Measurements from ENCODE around the gene ARHGAP28.

Gene ARHGAP28

GRCh38 chr18:6741786-6742185 is 12.3 kb downstream of the ARHGAP28 start:
- H3K27me3 ChIP-seq (replicated peaks), result no peaks in the 10 kb centered on the region
- no peaks in the 10 kb centered on the region for H3K36me3 ChIP-seq (replicated peaks)
- TF ChIP-seq, protein P1, sequence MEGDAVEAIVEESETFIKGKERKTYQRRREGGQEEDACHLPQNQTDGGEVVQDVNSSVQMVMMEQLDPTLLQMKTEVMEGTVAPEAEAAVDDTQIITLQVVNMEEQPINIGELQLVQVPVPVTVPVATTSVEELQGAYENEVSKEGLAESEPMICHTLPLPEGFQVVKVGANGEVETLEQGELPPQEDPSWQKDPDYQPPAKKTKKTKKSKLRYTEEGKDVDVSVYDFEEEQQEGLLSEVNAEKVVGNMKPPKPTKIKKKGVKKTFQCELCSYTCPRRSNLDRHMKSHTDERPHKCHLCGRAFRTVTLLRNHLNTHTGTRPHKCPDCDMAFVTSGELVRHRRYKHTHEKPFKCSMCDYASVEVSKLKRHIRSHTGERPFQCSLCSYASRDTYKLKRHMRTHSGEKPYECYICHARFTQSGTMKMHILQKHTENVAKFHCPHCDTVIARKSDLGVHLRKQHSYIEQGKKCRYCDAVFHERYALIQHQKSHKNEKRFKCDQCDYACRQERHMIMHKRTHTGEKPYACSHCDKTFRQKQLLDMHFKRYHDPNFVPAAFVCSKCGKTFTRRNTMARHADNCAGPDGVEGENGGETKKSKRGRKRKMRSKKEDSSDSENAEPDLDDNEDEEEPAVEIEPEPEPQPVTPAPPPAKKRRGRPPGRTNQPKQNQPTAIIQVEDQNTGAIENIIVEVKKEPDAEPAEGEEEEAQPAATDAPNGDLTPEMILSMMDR (IDR thresholded peaks at IDR 0.05; ENCODE audit: low read depth, low read length, missing control alignments), result no peak
- no peak for DNase-seq
- H3K4me3 ChIP-seq (ENCODE audit: low read depth, low read length), result no peak overlapping the region
- peak overlapping the region; percentile 91 for H3K27ac ChIP-seq
- in situ Hi-C loops (cut with HindIII; ENCODE audit: low pct_ligation_motif_present, low sequenced_read_pairs), result loop anchor here (25.0 kb wide), 1 partner anchor 104 kb away; no protein-coding TSS in a partner anchor

DNA sequence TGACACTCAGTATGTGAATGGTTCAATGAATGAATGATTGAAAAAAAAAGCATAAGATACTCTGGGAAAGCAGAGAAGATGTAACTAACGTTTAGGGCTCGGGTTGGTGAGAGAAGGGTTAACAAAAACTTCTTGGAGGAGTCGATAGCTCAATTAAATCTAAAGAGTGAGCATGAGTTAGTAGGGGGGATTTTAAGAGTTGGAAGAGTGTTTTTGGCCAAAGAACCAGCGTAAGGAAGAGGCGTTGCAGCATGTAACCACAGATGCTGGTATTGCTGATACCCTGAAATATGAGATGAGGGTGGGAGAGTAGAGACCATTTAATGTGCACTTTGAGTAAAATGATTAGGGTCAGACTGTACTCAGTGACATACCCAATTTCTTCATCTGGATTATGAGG is 14.5 kb downstream of the ARHGAP28 start:
- no peak overlapping the region for H3K4me3 ChIP-seq (ENCODE audit: low read depth, low read length)
- no peaks in the 10 kb centered on the region for H3K27me3 ChIP-seq (replicated peaks)
- no peak for DNase-seq
- no peaks in the 10 kb centered on the region for H3K36me3 ChIP-seq (replicated peaks)
- H3K27ac ChIP-seq, result no peak overlapping the region
- in situ Hi-C loops (cut with HindIII; ENCODE audit: low pct_ligation_motif_present, low sequenced_read_pairs), result loop anchor here (25.0 kb wide), 1 partner anchor 107 kb away; no protein-coding TSS in a partner anchor
- TF ChIP-seq, protein P1 (IDR thresholded peaks at IDR 0.05; ENCODE audit: low read depth, low read length, missing control alignments), result no peak

DNA sequence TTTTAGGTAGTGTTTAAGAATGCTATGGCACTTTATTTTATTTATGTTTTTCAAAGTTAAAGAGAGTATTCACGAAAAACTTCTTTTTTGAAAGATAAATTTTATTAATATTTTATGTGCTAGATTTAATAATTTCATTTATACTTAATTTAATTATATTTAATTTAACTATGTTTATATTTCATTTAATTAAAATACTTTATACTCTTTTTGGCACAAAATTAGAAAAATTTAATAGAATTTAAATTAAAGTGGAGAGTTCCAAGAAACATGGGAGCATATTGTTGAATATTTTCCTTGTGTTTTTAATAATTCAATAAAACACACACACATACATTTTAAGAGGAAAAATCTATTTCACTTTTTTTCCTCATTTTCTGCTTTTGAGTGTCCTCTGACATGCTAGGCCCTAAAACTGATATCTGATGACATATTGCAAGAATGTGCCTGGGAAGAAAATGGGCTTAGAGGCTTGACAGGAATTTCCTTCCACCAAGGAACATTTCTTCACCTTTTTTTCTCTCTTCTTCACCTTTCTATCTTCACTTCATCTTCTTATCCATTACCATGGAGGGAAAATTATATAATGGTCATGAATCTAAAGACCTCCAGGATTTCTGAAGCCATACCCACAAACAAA is 15.4 kb downstream of the ARHGAP28 start:
- peak overlapping the region; percentile 27 for H3K27ac ChIP-seq
- no peaks in the 10 kb centered on the region for H3K27me3 ChIP-seq (replicated peaks)
- in situ Hi-C loops (cut with HindIII; ENCODE audit: low pct_ligation_motif_present, low sequenced_read_pairs), result loop anchor here (25.0 kb wide), 1 partner anchor 108 kb away; no protein-coding TSS in a partner anchor
- DNase-seq, result no peak
- no peak overlapping the region for H3K4me3 ChIP-seq (ENCODE audit: low read depth, low read length)
- no peaks in the 10 kb centered on the region for H3K36me3 ChIP-seq (replicated peaks)
- TF ChIP-seq, protein P1 (IDR thresholded peaks at IDR 0.05; ENCODE audit: low read depth, low read length, missing control alignments), result no peak

DNA sequence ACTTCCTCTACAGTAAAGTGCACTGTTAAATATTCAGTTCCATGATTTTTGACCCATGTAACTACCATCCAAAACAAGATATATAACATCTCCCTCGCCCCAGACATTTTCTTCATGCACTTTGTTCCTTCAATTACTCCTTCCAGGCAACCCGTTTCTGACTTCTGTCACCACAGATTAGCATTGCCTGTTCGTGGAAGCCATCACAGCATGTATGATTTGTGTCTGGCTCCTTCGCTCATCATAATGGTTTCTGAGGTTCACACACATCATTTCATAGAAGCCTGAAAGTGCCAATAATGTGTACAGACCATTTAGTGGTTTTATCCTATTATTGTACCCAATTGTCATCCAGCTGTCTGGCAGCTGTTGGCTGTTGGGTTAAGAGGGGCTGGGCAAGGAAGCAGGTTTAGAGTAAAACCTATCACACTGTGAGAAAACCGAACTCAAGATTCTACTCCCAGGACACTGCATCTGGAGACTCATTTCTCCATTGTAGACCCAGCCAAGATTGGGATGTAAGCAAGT is 16.1 kb downstream of the ARHGAP28 start:
- in situ Hi-C loops (cut with HindIII; ENCODE audit: low pct_ligation_motif_present, low sequenced_read_pairs), result loop anchor here (25.0 kb wide), 1 partner anchor 108 kb away; no protein-coding TSS in a partner anchor
- H3K27me3 ChIP-seq (replicated peaks), result no peaks in the 10 kb centered on the region
- H3K36me3 ChIP-seq (replicated peaks), result no peaks in the 10 kb centered on the region
- TF ChIP-seq, protein P1 (IDR thresholded peaks at IDR 0.05; ENCODE audit: low read depth, low read length, missing control alignments), result no peak
- H3K27ac ChIP-seq, result peak overlapping the region; percentile 27
- no peak for DNase-seq
- no peak overlapping the region for H3K4me3 ChIP-seq (ENCODE audit: low read depth, low read length)

DNA sequence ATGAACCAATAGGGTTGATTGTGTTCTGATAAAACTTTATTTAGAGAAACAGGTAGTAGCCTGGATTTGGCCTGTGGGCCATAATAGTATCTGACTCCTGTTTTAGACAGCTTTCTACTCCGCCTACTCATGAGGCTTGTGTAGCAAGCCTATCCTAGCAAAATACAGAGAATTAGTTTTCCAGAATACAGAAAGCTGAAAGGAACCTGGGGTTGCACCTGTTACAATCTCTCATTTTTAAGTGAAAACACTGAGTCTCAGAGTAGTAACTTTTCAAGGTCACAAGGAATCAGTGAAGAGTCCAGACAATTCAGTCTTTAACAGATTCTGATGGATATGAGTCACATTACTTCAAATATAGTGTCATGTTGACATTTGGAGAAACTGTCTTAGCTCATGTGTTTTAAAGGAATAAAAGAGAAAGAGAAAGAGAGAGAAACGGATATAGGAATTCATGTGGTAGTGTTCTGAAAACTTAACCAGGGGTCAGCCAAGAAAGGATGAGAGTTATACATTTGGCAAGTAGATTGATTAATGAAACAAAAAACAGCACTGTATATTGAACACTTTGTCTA is 17.0 kb downstream of the ARHGAP28 start:
- in situ Hi-C loops (cut with HindIII; ENCODE audit: low pct_ligation_motif_present, low sequenced_read_pairs), result loop anchor here (25.0 kb wide), 1 partner anchor 109 kb away; no protein-coding TSS in a partner anchor
- peak overlapping the region; percentile 85 for H3K27ac ChIP-seq
- no peaks in the 10 kb centered on the region for H3K27me3 ChIP-seq (replicated peaks)
- DNase-seq, result no peak
- H3K36me3 ChIP-seq (replicated peaks), result no peaks in the 10 kb centered on the region
- no peak overlapping the region for H3K4me3 ChIP-seq (ENCODE audit: low read depth, low read length)
- TF ChIP-seq, protein P1 (IDR thresholded peaks at IDR 0.05; ENCODE audit: low read depth, low read length, missing control alignments), result no peak
